Muscle of leg (tissue), 11 donors: ENCODE data around the gene CAPZB. TPM values are rescaled to one million over a fixed set of nuclear protein-coding genes. Genes with fewer than 3 reads are reported as not detected.

ENCODE experiments used
- DNase-seq: peaks from one replicate; pipeline ENCODE4 v3.0.0; 2013
- H3K27ac ChIP-seq: one replicate; pipeline ENCODE4 v1.5.1; 2013; ENCODE audit warnings: mild to moderate bottlenecking, low read length, control low read depth
- H3K27me3 ChIP-seq: one replicate; pipeline ENCODE4 v1.6.1; 2013; ENCODE audit warnings: low read length; ENCODE audit not compliant: control insufficient read depth, insufficient read depth
- H3K36me3 ChIP-seq: one replicate; pipeline ENCODE4 v1.6.1; 2013; ENCODE audit warnings: low read length; ENCODE audit not compliant: control insufficient read depth, insufficient read depth
- H3K4me1 ChIP-seq: one replicate; pipeline ENCODE4 v1.6.1; 2013; ENCODE audit warnings: low read length; ENCODE audit not compliant: control insufficient read depth, insufficient read depth
- H3K4me3 ChIP-seq: one replicate; pipeline ENCODE4 v1.5.1; 2013; ENCODE audit warnings: low read length, control low read depth
- H3K9me3 ChIP-seq: replicated peaks from 2 replicates; pipeline ENCODE4 v1.6.1; 2013; ENCODE audit warnings: low read depth, low read length; ENCODE audit not compliant: control insufficient read depth
- WGBS: methylation state at CpG from one replicate; pipeline ENCODE4 v1.1.5; 2013; ENCODE audit warnings: missing lambda C conversion rate; ENCODE audit not compliant: insufficient coverage; 5-methylcytosine and 5-hydroxymethylcytosine counted together
- polyA plus RNA-seq, 8 donors: library from polyadenylated mRNA; unstranded; fragments of 120-200 nt; gene quantifications; one replicate each; pipeline versions ENCODE4 v1.2.1 to v1.2.3, GENCODE V29; 2013; ENCODE audit warnings: inconsistent platforms in 1 of 8, low replicate concordance in 1 of 8; ENCODE audit not compliant: insufficient read length in 8 of 8, insufficient read depth in 1 of 8
- total RNA-seq: library from RNA; stranded (reverse); fragments of 120-200 nt; gene quantifications from one replicate; pipeline ENCODE4 v1.2.4, GENCODE V29; 2013

The CAPZB gene
- total and polyA plus RNA-seq, 9 donors: 85.8 to 296 (median 267) TPM

- Histone ChIP-seq H3K36me3 (peaks cover 9% of the 10 kb centered on the region), H3K27ac (peak overlapping the region; percentile 43), H3K4me1 (peaks cover 68% of the 10 kb centered on the region), H3K9me3 (no peaks in the 10 kb centered on the region), H3K27me3 (no peaks in the 10 kb centered on the region), H3K4me3 (no peak overlapping the region)
- peak; percentile 82 for DNase-seq
- WGBS: 40% methylated on average over 6 of the region's 15 CpGs
Observed at GRCh38 chr1:19432943-19433718, 52.2 kb downstream of the CAPZB start.

- Histone ChIP-seq H3K27ac (peak overlapping the region; percentile 76), H3K4me1 (peaks cover 64% of the 10 kb centered on the region), H3K36me3 (no peaks in the 10 kb centered on the region), H3K4me3 (no peak overlapping the region), H3K9me3 (no peaks in the 10 kb centered on the region), H3K27me3 (no peaks in the 10 kb centered on the region)
- DNase-seq: peak; percentile 86
- 69% methylated on average over 13 of the region's 16 CpGs for WGBS
Observed at GRCh38 chr1:19430121-19431068, 54.9 kb downstream of the CAPZB start.

DNA sequence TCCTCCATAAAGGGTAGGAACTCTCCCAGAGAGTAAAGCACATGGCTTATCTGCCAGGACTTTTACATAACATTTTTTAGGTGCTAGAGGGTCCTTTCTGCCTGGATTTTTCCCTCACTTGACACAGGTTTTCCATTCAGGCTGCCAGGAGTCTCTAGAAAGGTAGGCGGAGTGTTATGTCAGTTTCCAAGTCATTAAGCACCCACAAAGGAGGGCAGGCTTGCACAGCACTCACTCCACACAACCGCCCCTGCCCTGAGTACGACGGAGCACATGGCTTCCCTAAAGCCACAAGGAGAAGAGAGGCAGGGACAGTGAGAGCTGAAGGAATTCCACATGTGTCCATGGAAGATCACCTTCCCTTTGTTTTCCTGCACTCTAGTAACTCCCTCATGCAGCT, 55.7 kb downstream of the CAPZB start:
- peaks cover 62% of the 10 kb centered on the region for H3K4me1 ChIP-seq
- no peaks in the 10 kb centered on the region for H3K9me3 ChIP-seq
- H3K27me3 ChIP-seq: no peaks in the 10 kb centered on the region
- WGBS: no CpG with 5 or more reads among the region's 4 CpGs
- H3K36me3 ChIP-seq: no peaks in the 10 kb centered on the region
- DNase-seq: peak; percentile 87
- H3K4me3 ChIP-seq: no peak overlapping the region
- peak overlapping the region; percentile 76 for H3K27ac ChIP-seq

DNA sequence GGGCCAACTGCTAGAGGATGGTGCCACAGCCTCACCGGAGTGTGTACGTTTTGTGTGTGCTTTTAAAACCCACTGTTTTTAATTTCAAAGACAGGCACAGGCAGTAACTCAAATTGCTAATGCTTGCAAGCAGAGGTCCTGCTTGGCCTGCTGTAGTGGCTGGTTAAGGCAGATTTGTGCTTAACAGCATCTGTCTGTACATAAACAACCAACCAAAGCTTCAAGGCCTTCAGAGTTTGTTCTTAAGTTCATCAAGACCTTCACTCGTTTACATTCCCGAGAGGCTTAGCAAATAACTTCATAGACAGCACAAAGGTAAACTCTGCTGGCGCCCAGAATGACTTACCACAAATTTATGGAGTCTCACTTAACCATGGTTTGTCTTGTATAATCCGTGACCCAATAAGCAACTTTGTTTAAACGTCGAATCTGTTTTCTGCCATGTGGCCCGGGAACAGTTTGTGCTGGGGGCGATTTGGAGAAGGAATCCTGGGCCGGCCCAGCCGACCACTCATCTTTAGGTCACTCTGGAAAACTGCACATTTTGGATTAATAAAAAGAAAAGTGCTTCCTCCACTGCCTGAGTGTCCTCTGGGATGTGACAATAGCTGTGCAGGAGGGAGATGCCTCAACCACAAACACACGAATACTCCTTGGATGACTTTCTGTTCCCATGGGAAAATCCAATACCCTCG, 58.1 kb downstream of the CAPZB start:
- WGBS: 60% methylated on average over 7 of the region's 14 CpGs
- Histone ChIP-seq H3K27ac (peak overlapping the region; percentile 10), H3K4me1 (peaks cover 47% of the 10 kb centered on the region), H3K27me3 (no peaks in the 10 kb centered on the region), H3K4me3 (no peak overlapping the region), H3K36me3 (no peaks in the 10 kb centered on the region), H3K9me3 (no peaks in the 10 kb centered on the region)
- DNase-seq: no peak

DNA sequence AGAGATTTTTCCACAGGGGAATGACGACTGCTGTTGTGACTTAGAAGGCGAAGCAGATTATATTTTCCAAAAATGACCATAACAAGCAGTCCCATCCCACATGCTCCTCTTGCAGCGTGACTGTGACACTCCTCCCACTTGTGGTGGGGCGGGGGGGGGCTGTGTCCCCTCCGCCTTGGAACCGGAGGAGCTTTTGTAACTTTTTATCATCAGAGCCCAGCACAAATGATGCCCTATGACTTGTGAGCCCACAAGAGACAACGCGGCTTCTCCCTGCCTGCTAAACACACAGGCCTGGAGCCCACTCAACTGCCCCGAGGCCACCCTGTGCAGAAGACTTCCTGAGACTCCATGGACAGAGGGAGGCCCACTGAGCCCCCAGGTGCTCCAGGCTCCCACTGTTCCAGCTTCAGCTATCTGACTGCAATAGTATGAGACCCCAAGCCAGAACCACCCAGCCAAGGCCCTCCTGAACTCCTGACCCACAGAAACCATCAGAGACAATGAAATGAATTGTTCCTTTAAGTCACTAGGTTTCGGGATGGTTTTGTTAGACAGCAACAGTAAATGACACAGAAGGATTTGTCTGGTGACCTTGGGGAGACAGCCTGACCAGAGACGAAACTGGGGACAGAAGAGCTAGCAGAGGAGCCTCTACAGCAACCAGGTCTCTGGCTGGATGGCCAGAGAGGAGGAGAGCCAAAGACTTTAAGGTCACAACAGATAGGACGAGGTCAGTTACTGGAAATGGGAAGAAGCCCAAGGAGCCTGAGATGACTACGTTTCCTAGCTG, 58.8 kb downstream of the CAPZB start:
- 75% methylated on average over 6 of the region's 13 CpGs for WGBS
- H3K27ac ChIP-seq: peak overlapping the region; percentile 36

DNA sequence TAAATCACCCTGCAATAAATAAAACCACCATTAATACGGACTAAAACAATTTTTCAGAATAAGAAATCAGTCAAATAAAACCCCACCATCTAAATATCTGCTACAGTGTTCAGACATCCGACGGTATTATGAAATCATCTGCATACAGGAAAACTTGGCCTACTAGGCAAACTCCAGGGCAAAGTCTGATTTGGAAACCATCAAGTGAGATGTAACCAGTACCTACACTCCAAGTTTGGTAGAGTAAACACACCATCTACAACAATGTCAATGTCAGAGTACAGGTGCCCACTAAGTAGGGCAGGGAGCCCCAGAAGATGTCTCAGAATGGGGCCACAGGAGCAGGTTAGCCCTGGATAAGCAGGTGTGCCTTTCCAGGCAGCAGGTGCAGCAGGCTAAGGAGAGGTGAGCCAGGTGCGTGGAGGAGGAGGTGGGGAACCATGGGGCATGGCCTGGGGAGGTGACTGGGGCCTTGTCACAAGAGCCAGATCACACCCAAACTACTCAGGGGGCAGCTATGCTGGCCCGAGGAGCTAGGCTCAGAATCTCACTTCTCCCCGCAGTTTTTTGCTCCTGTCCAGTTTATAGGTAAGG, 59.6 kb downstream of the CAPZB start:
- no peak for DNase-seq
- Histone ChIP-seq H3K4me3 (no peak overlapping the region), H3K27me3 (no peaks in the 10 kb centered on the region), H3K36me3 (no peaks in the 10 kb centered on the region), H3K27ac (peak overlapping the region; percentile 16), H3K4me1 (peaks cover 46% of the 10 kb centered on the region), H3K9me3 (no peaks in the 10 kb centered on the region)
- WGBS: 94% methylated on average over 2 of the region's 6 CpGs

More for the DNA sequence above, 58.8 kb downstream of the CAPZB start:
- Histone ChIP-seq H3K27me3 (no peaks in the 10 kb centered on the region), H3K4me1 (peaks cover 44% of the 10 kb centered on the region), H3K4me3 (no peak overlapping the region), H3K9me3 (no peaks in the 10 kb centered on the region), H3K36me3 (no peaks in the 10 kb centered on the region)
- DNase-seq: no peak

GRCh38 chr1:19424651-19425570, 60.4 kb downstream of the CAPZB start:
- WGBS: 86% methylated on average over 5 of the region's 7 CpGs
- no peak for DNase-seq
- H3K27ac ChIP-seq: no peak overlapping the region

GRCh38 chr1:19423130-19423529, 62.2 kb downstream of the CAPZB start:
- Histone ChIP-seq H3K4me3 (no peak overlapping the region), H3K36me3 (peaks cover 18% of the 10 kb centered on the region), H3K27me3 (no peaks in the 10 kb centered on the region), H3K9me3 (no peaks in the 10 kb centered on the region), H3K27ac (peak overlapping the region; percentile 21), H3K4me1 (peaks cover 44% of the 10 kb centered on the region)
- 0% methylated on average over 1 of the region's 5 CpGs for WGBS
- no peak for DNase-seq

More at GRCh38 chr1:19424651-19425570, 60.4 kb downstream of the CAPZB start:
- no peak overlapping the region for H3K4me3 ChIP-seq
- no peaks in the 10 kb centered on the region for H3K27me3 ChIP-seq
- H3K9me3 ChIP-seq: no peaks in the 10 kb centered on the region
- peaks cover 40% of the 10 kb centered on the region for H3K4me1 ChIP-seq
- peaks cover under 1% of the 10 kb centered on the region for H3K36me3 ChIP-seq
